ENCODE measurements around the gene TRIM40. TPM values are rescaled to one million over a fixed set of nuclear protein-coding genes. Genes with fewer than 3 reads are reported as not detected.

Gene TRIM40
- total and polyA plus RNA-seq, 8 donors: not detected

GRCh38 chr6:30093951-30094661 lies 41.8 kb upstream of the TRIM40 start:
- Histone ChIP-seq H3K27me3 (peaks cover 0 to 76% (median 6%) of the 10 kb centered on the region in 3 donors), H3K27ac (peak overlapping the region in 1 of 5 donors; percentile 20), H3K9me3 (no peaks in the 10 kb centered on the region), H3K36me3 (no peaks in the 10 kb centered on the region), H3K4me3 (no peak overlapping the region), H3K4me1 (peaks cover 0 to 29% (median 3%) of the 10 kb centered on the region in 4 donors)
- intact Hi-C loops (cut with DNase I; ENCODE audit: low total_unique reads): no loop called here
- WGBS, 5 donors: 56 to 75% (median 70%) methylated on average over 4 to 5 of the region's 5 CpGs
- DNase-seq: no peak
- TF ChIP-seq CTCF (IDR thresholded peaks at IDR 0.05) (no peak), POLR2AphosphoS5 (IDR thresholded peaks at IDR 0.05) (no peak), EP300 (IDR thresholded peaks at IDR 0.05) (no peak)

GRCh38 chr6:30096829-30097228 lies 39.1 kb upstream of the TRIM40 start:
- no peak for TF ChIP-seq POLR2A (IDR thresholded peaks at IDR 0.05)
- no peak for TF ChIP-seq POLR2AphosphoS5 (IDR thresholded peaks at IDR 0.05)
- TF ChIP-seq CTCF (IDR thresholded peaks at IDR 0.05): no peak
- no peak for TF ChIP-seq EP300 (IDR thresholded peaks at IDR 0.05)
- intact Hi-C loops (cut with DNase I; ENCODE audit: low total_unique reads): no loop called here
- Histone ChIP-seq H3K27me3 (peaks cover 0 to 85% (median 19%) of the 10 kb centered on the region in 3 donors), H3K27ac (no peak overlapping the region), H3K4me1 (peaks cover 14 to 41% (median 22%) of the 10 kb centered on the region in 4 donors), H3K36me3 (no peaks in the 10 kb centered on the region), H3K9me3 (no peaks in the 10 kb centered on the region), H3K4me3 (no peak overlapping the region)
- WGBS, 5 donors: 33 to 54% (median 43%) methylated on average over 1 of the region's 1 CpG
- DNase-seq: no peak

GRCh38 chr6:30097902-30098768 lies 37.8 kb upstream of the TRIM40 start:
- Histone ChIP-seq H3K27me3 (peaks cover 0 to 76% (median 13%) of the 10 kb centered on the region in 3 donors), H3K9me3 (no peaks in the 10 kb centered on the region), H3K4me3 (no peak overlapping the region), H3K27ac (peak overlapping the region in 2 of 5 donors; percentile 19 to 47), H3K36me3 (no peaks in the 10 kb centered on the region), H3K4me1 (peaks cover 25 to 48% (median 34%) of the 10 kb centered on the region in 4 donors)
- intact Hi-C loops (cut with DNase I; ENCODE audit: low total_unique reads): no loop called here
- peak; percentile 32 to 78 for DNase-seq
- 60 to 74% (median 63%) methylated on average over 4 of the region's 4 CpGs for WGBS, 5 donors
- peak in 2 of 3 donors; percentile 11 to 67 for TF ChIP-seq POLR2AphosphoS5 (IDR thresholded peaks at IDR 0.05)
- TF ChIP-seq CTCF (IDR thresholded peaks at IDR 0.05): no peak

GRCh38 chr6:30100154-30100553 lies 35.8 kb upstream of the TRIM40 start:
- intact Hi-C loops (cut with DNase I; ENCODE audit: low total_unique reads): no loop called here
- H3K9me3 ChIP-seq: no peaks in the 10 kb centered on the region
- H3K36me3 ChIP-seq: no peaks in the 10 kb centered on the region
- H3K4me3 ChIP-seq: peak overlapping the region in 1 of 4 donors; percentile 50
- 40 to 51% (median 46%) methylated on average over 8 of the region's 8 CpGs for WGBS, 5 donors
- no peak for DNase-seq
- peaks cover 30 to 56% (median 39%) of the 10 kb centered on the region in 4 donors for H3K4me1 ChIP-seq
- H3K27me3 ChIP-seq: peaks cover 0 to 84% (median 13%) of the 10 kb centered on the region in 3 donors
- TF ChIP-seq POLR2AphosphoS5 (IDR thresholded peaks at IDR 0.05) (no peak), CTCF (IDR thresholded peaks at IDR 0.05) (no peak), POLR2A (IDR thresholded peaks at IDR 0.05) (no peak), EP300 (IDR thresholded peaks at IDR 0.05) (no peak)
- peak overlapping the region in 4 of 5 donors; percentile 27 to 82 (median 77) for H3K27ac ChIP-seq
